Measurements from ENCODE around the gene POR. TPM values are rescaled to one million over a fixed set of nuclear protein-coding genes. Genes with fewer than 3 reads are reported as not detected.
A peak's percentile ranks its signal among the peaks of the same experiment; 100 is the strongest.

The POR gene
- total RNA-seq, 1 donor from 2014 or later, result 244 TPM

DNA sequence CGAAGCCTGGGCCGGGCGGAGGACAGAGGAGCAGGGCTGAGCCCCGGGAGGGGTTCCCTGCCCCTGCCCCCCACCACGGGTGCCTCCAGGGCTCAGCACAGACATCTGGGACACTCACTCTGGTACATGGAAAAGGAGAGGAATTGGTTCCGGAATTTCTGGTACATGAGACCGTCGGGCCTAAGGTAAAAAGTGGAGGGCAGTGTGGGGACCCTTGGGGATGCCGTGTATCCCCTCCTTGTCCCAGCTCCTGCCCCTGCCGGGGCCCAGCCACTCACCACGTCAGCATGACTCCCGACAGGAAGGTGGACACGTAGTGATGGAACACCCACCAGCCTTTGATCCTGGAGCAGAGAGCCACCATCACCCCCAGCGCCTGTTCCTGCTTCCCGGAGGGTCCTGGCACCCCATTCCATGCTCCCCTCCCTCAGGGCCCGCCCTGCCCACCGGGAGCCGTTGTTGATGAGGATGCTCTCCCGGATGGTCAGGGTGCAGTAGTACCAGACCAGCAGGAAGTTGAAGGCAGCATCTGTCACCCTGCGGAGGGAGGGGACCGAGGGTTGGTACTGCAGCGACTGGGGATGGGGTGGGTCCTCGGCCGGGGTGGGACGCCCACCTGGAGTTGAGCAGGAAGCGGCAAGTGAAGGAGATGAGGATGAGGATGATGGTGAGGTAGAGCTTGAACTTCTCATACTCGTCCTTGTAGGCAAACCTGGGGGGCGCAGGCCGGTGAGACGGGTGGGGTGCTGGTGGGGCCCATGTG, 73.0 kb downstream of the POR start:
- DNase-seq (no peak), ATAC-seq (no peak)
- TF ChIP-seq, protein P1, sequence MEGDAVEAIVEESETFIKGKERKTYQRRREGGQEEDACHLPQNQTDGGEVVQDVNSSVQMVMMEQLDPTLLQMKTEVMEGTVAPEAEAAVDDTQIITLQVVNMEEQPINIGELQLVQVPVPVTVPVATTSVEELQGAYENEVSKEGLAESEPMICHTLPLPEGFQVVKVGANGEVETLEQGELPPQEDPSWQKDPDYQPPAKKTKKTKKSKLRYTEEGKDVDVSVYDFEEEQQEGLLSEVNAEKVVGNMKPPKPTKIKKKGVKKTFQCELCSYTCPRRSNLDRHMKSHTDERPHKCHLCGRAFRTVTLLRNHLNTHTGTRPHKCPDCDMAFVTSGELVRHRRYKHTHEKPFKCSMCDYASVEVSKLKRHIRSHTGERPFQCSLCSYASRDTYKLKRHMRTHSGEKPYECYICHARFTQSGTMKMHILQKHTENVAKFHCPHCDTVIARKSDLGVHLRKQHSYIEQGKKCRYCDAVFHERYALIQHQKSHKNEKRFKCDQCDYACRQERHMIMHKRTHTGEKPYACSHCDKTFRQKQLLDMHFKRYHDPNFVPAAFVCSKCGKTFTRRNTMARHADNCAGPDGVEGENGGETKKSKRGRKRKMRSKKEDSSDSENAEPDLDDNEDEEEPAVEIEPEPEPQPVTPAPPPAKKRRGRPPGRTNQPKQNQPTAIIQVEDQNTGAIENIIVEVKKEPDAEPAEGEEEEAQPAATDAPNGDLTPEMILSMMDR (IDR thresholded peaks at IDR 0.05), result no peak
- intact Hi-C loops (cut with DNase I), result no loop called here
- Histone ChIP-seq H3K27me3 (ENCODE audit: low read depth) (no peaks in the 10 kb centered on the region), H3K4me1 (peaks cover 3% of the 10 kb centered on the region), H3K9me3 (no peaks in the 10 kb centered on the region), H3K27ac (no peak overlapping the region), H3K4me3 (no peak overlapping the region), H3K36me3 (peaks cover 62% of the 10 kb centered on the region)

DNA sequence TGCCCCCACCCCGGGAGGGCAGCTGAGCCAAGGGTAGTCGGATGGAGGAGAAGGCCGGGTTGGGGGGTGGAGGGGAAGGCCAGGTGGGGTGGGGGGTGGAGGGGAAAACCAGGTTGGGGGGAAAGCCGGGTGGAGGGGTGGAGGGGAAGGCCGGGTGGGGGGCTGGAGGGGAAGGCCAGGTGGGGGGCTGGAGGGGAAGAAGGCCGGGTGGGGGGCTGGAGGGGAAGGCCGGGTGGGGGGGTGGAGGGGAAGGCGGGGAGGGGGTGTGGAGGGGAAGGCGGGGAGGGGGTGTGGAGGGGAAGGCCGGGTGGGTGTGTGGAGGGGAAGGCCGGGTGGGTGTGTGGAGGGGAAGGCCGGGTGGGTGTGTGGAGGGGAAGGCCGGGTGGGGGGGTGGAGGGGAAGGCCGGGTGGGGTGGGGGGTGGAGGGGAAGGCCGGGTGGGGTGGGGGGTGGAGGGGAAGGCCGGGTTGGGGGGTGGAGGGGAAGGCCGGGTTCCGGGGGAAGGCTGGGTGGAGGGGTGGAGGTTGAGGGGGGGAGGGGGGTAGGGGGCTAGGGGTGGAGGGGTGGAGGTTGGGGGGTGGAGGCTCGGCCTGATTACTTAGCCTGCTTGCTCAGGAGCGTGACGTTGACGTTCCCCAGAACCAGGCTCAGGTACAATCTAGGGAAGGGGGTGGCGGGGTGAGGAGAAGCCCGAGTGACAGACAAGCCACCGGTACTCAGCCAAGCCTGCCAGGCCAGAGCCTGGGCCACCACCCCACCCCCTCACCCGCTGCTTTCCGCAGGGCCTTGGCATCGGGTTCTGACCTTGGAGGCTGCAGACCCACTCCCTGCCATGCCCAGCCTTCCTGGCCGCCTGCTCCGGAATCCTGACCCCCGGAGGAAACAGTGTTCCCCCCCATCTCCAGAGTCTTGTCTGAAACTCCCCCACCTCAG, 73.9 kb downstream of the POR start:
- TF ChIP-seq, protein P1 (IDR thresholded peaks at IDR 0.05), result no peak
- peak; percentile 8 for DNase-seq
- intact Hi-C loops (cut with DNase I), result no loop called here
- H3K27ac ChIP-seq, result no peak overlapping the region
- peaks cover 53% of the 10 kb centered on the region for H3K36me3 ChIP-seq
- ATAC-seq, result no peak
- no peaks in the 10 kb centered on the region for H3K9me3 ChIP-seq
- H3K4me3 ChIP-seq, result no peak overlapping the region
- H3K4me1 ChIP-seq, result peaks cover 11% of the 10 kb centered on the region
- H3K27me3 ChIP-seq (ENCODE audit: low read depth), result no peaks in the 10 kb centered on the region

DNA sequence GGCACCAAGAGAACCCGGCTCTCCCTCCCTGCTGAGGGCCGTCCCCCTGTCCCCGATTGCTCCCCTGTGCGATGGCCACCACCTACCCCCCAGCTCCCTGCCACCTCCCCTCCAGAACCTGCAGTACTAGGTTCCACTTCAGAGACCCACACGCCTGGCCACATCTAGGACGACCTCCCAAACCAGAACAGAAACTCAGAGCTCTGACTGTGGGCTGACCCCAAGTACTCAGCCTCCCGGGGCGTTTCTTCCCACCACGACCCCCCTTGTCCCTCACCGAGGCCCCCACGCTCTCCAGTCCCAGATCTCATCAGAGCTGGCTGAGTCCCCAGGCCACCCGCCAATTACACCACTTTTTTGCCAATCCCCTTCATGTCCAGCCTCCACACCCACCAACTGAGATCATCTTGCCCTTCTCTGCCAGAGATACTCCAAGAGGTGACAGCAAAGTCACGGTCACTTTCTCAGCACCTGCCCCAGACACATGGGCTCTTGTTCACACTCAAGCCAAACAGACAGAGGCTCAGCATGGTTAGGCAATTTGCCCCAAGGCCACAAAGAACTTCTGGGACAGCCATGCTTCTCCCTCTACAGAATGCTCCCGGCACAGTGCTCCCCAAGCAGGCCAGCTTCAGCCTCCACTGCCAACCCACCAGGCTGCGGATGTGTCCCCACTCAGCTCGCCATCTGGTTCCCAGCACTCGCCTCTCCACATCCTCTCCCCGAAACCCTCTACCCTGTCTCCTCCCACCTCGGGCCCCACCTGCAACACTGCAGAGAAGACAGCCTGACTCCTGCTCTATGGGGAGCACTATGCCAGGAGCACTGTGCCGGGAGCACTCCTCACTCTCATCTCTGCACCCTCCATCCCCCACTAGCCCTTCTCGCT, 74.8 kb downstream of the POR start:
- Histone ChIP-seq H3K36me3 (peaks cover 44% of the 10 kb centered on the region), H3K4me1 (peaks cover 12% of the 10 kb centered on the region), H3K27me3 (ENCODE audit: low read depth) (no peaks in the 10 kb centered on the region), H3K9me3 (no peaks in the 10 kb centered on the region), H3K27ac (no peak overlapping the region), H3K4me3 (no peak overlapping the region)
- TF ChIP-seq, protein P1 (IDR thresholded peaks at IDR 0.05), result no peak
- no peak for ATAC-seq
- peak; percentile 33 for DNase-seq
- intact Hi-C loops (cut with DNase I), result no loop called here

DNA sequence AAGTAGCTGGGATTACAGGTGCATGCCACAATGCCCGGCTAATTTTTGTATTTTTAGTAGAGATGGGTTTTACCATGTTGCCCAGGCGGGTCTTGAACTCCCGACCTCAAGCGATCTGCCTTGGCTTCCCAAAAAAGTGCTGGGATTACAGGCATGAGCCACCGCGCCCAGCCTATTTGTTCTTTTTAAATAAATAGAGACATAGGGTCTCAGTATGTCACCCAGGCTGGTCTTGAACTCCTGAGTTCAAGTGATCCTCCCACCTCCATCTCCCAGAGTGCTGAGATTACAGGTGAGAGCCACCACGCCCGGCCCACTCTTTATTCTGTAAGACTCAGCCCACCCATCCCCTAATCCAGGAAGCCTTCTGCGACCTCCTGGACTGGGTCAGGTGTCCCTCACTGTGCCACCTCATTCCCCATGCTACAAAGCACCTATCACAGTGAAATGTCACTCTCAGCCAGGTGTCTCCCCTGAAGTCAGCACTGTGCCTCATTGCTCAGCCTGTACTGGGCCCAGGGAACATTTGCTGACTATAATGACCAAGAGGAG, 76.7 kb downstream of the POR start:
- DNase-seq (peak; percentile 10), ATAC-seq (no peak)
- Histone ChIP-seq H3K36me3 (peaks cover 26% of the 10 kb centered on the region), H3K9me3 (no peaks in the 10 kb centered on the region), H3K4me3 (no peak overlapping the region), H3K27me3 (ENCODE audit: low read depth) (no peaks in the 10 kb centered on the region), H3K27ac (no peak overlapping the region), H3K4me1 (peaks cover 19% of the 10 kb centered on the region)
- TF ChIP-seq, protein P1 (IDR thresholded peaks at IDR 0.05), result no peak
- intact Hi-C loops (cut with DNase I), result no loop called here

All from lower lobe of right lung (tissue), 2 donors.